K562 (cell line): ENCODE measurements around the gene SLC19A2. TPM values are rescaled to one million over a fixed set of nuclear protein-coding genes. Genes with fewer than 3 reads are reported as not detected.
A peak's percentile ranks its signal among the peaks of the same experiment; 100 is the strongest.

Experiments
- ATAC-seq: fragments of 200-7000 bp; cut with Tn5 transposase; 3 replicates; pipeline ENCODE4 v1.9.1; 2020; ENCODE audit warnings: moderate library complexity
- BruUV-seq: library from RNA; stranded (reverse); fragments of 400-500 nt; replicated peaks from 2 replicates; lab custom pipeline; 2021; lab: Mats Ljungman, UMichigan
- CTCF ChIA-PET: fragments of 300-600 bp; formaldehyde crosslinking; extraction: SDS; loops from one replicate; lab custom pipeline; 2021; ENCODE audit warnings: low intra/inter-chr PET ratio; lab: Yijun Ruan, JAX
- POLR2A ChIA-PET: fragments of 300-600, 350-650 bp; sonication (Branson Sonifier 250); formaldehyde crosslinking; extraction: SDS; loops from one replicate; lab custom pipeline; 2021; ENCODE audit warnings: antibody characterized with exemption, inconsistent platforms; lab: Yijun Ruan, JAX
- DNase-seq, 4 experiments: peaks; one replicate each; pipeline versions ENCODE4 v3.0.0 to v3.0.0-alpha.2; 2011 to 2018; ENCODE audit warnings: low spot score in 3 of 4, mixed read lengths in 3 of 4; ENCODE audit errors: extremely low read depth in 1 of 4
- FAIRE-seq: peaks from 2 replicates; lab custom pipeline; 2011; peaks lifted over from hg19 to GRCh38; lab: Jason Lieb, UNC
- H2AFZ ChIP-seq: 2 replicates; pipeline ENCODE4 v1.6.0; 2011; ENCODE audit warnings: low read depth, low read length, control low read depth, inconsistent platforms
- H3K27ac ChIP-seq: fragments of 200-600 bp; 3 replicates; pipeline ENCODE4 v1.8.0; 2011; ENCODE audit warnings: low read depth, mild to moderate bottlenecking, control low read depth, inconsistent platforms, low read length, moderate library complexity, mixed read lengths; ENCODE audit errors: extremely low read depth
- H3K27me3 ChIP-seq, 2 experiments: fragments of 300-600 bp in 1 of 2; 2 replicates in 1 of 2; 3 replicates in 1 of 2; pipeline versions ENCODE4 v1.6.0 to v1.8.0; 2011; ENCODE audit warnings: inconsistent platforms in 2 of 2, low read length in 2 of 2, mild to moderate bottlenecking in 1 of 2, mixed read lengths in 1 of 2, moderate library complexity in 1 of 2; ENCODE audit not compliant: control insufficient read depth in 2 of 2, insufficient read depth in 2 of 2
- H3K36me3 ChIP-seq: fragments of 300-600 bp; 3 replicates; pipeline ENCODE4 v1.8.0; 2011; ENCODE audit warnings: mild to moderate bottlenecking, low read length, inconsistent platforms; ENCODE audit not compliant: control insufficient read depth, insufficient read depth
- H3K4me1 ChIP-seq, 2 experiments: fragments of 200-600 bp in 1 of 2; replicated peaks in 1 of 2; 2 replicates in 1 of 2; 3 replicates in 1 of 2; pipeline versions ENCODE4 v1.5.1 to v1.8.0; 2011; ENCODE audit warnings: inconsistent platforms in 2 of 2, low read length in 2 of 2, mild to moderate bottlenecking in 1 of 2, mixed read lengths in 1 of 2, moderate library complexity in 1 of 2; ENCODE audit not compliant: control insufficient read depth in 2 of 2, insufficient read depth in 2 of 2
- H3K4me2 ChIP-seq: 2 replicates; pipeline ENCODE4 v1.6.1; 2011; ENCODE audit warnings: low read length, control low read depth, inconsistent platforms, mixed read lengths; ENCODE audit not compliant: insufficient read depth
- H3K4me3 ChIP-seq: fragments of 200-600 bp; sonication (generic), shearing (Covaris generic); 2 replicates; pipeline ENCODE4 v1.5.1; 2016; ENCODE audit warnings: control low read depth, inconsistent platforms
- H3K79me2 ChIP-seq: fragments of 200-600 bp; 3 replicates; pipeline ENCODE4 v1.8.0; 2011; ENCODE audit warnings: low read length, inconsistent platforms; ENCODE audit not compliant: control insufficient read depth, insufficient read depth
- H3K9ac ChIP-seq, 2 experiments: 2 replicates each; pipeline versions ENCODE4 v1.6.0 to v1.6.1; 2011; ENCODE audit warnings: low read depth in 2 of 2, low read length in 2 of 2, control low read depth in 1 of 2, inconsistent platforms in 1 of 2, mild to moderate bottlenecking in 1 of 2, mixed read lengths in 1 of 2; ENCODE audit not compliant: insufficient read depth in 1 of 2
- H3K9me1 ChIP-seq: one replicate; pipeline ENCODE4 v1.6.0; 2011; ENCODE audit warnings: inconsistent platforms, mild to moderate bottlenecking, low read length, moderate library complexity; ENCODE audit not compliant: control insufficient read depth, insufficient read depth
- H3K9me3 ChIP-seq: replicated peaks from 2 replicates; pipeline ENCODE4 v1.5.1; 2011; ENCODE audit warnings: low read depth, low read length, inconsistent platforms; ENCODE audit not compliant: control insufficient read depth, insufficient read depth
- H4K20me1 ChIP-seq: replicated peaks from 2 replicates; pipeline ENCODE4 v1.6.1; 2011; ENCODE audit warnings: low read length, inconsistent platforms, mixed read lengths; ENCODE audit not compliant: control insufficient read depth, insufficient read depth
- CBFA2T2 ChIP-seq: fragments of 450-650 bp; conservative IDR thresholded peaks from 2 replicates; pipeline ENCODE4 v1.6.1; 2017; ENCODE audit warnings: mild to moderate bottlenecking
- CBFA2T3 ChIP-seq: fragments of 450-650 bp; IDR thresholded peaks from 2 replicates; pipeline ENCODE4 v1.6.1; 2017
- FIP1L1 ChIP-seq: fragments of 200-400 bp; formaldehyde crosslinking; IDR thresholded peaks from 2 replicates; pipeline ENCODE4 v1.6.1; 2018; ENCODE audit warnings: mild to moderate bottlenecking, low read depth, low read length; ENCODE audit not compliant: poor library complexity, severe bottlenecking
- MYC ChIP-seq, 2 experiments: fragments of 250-450 bp in 1 of 2; sonication (Bioruptor Pico) in 1 of 2; IDR thresholded peaks; 2 replicates each; pipeline versions ENCODE4 v1.5.1 to v1.6.1; 2012 to 2021; ENCODE audit warnings: low read depth in 2 of 2, borderline replicate concordance in 1 of 2, improper control_type of control experiment in 1 of 2, low read length in 1 of 2, mild to moderate bottlenecking in 1 of 2, moderate library complexity in 1 of 2
- NCOR1 ChIP-seq: fragments of 450-650 bp; IDR thresholded peaks from 2 replicates; pipeline ENCODE4 v1.6.1; 2016; ENCODE audit warnings: mild to moderate bottlenecking, moderate library complexity
- POU5F1 ChIP-seq: fragments of 150-350 bp; IDR thresholded peaks from 2 replicates; pipeline ENCODE4 v1.6.1; 2014; ENCODE audit warnings: borderline replicate concordance, low read length, low read depth, mild to moderate bottlenecking; ENCODE audit not compliant: partially characterized antibody
- RBM17 ChIP-seq: fragments of 200-400 bp; formaldehyde crosslinking; IDR thresholded peaks from 2 replicates; pipeline ENCODE4 v1.6.1; 2017; ENCODE audit warnings: low read depth, mild to moderate bottlenecking, low read length, borderline replicate concordance
- SMARCA5 ChIP-seq: fragments of 450-650 bp; IDR thresholded peaks from 2 replicates; pipeline ENCODE4 v1.6.1; 2016
- TAF15 ChIP-seq: fragments of 200-400 bp; formaldehyde crosslinking; IDR thresholded peaks from 2 replicates; pipeline ENCODE4 v1.6.1; 2017; ENCODE audit warnings: mild to moderate bottlenecking, low read depth, low read length, moderate library complexity
- TAL1 ChIP-seq: fragments of 450-650 bp; IDR thresholded peaks from 2 replicates; pipeline ENCODE4 v1.6.1; 2016; ENCODE audit warnings: mild to moderate bottlenecking
- TCF3 ChIP-seq: sonication (generic); formaldehyde crosslinking; IDR thresholded peaks from 2 replicates; pipeline ENCODE4 v1.4.0; 2020; ENCODE audit warnings: mild to moderate bottlenecking, missing genetic modification reagents
- TEAD1 ChIP-seq, 2 experiments: fragments of 450-650 bp in 1 of 2; sonication (generic) in 1 of 2; formaldehyde crosslinking; IDR thresholded peaks; 2 replicates each; pipeline versions ENCODE4 v1.4.0 to v1.8.0; 2020 to 2022; ENCODE audit warnings: mild to moderate bottlenecking in 2 of 2, missing genetic modification reagents in 1 of 2
- TOE1 ChIP-seq, 2 experiments: fragments of 450-650 bp in 1 of 2; sonication (generic) in 1 of 2; formaldehyde crosslinking in 1 of 2; IDR thresholded peaks; 2 replicates each; pipeline versions ENCODE4 v1.7.1 to v1.8.0; 2016 to 2022; ENCODE audit warnings: borderline replicate concordance in 2 of 2, mild to moderate bottlenecking in 2 of 2, antibody characterized with exemption in 1 of 2, inconsistent platforms in 1 of 2, low read depth in 1 of 2, missing genetic modification reagents in 1 of 2, moderate library complexity in 1 of 2
- ZBTB7A ChIP-seq: IDR thresholded peaks from 2 replicates; pipeline ENCODE4 v1.6.1; 2011; ENCODE audit warnings: low read depth, mild to moderate bottlenecking, low read length, moderate library complexity, borderline replicate concordance; ENCODE audit not compliant: control insufficient read depth
- ZNF134 ChIP-seq: fragments of 250-450 bp; sonication (Bioruptor Pico); conservative IDR thresholded peaks from 2 replicates; pipeline ENCODE4 v1.4.0; 2020
- ZNF551 ChIP-seq: fragments of 250-450 bp; sonication (Bioruptor Pico); IDR thresholded peaks from 2 replicates; pipeline ENCODE4 v1.5.0; 2021; ENCODE audit warnings: mild to moderate bottlenecking, moderate library complexity
- WGBS: fragments of 100-300 bp; shearing (Covaris generic); methylation state at CpG from one replicate; pipeline ENCODE4 v1.1.6; 2016; ENCODE audit warnings: low coverage, mixed read lengths; ENCODE audit not compliant: insufficient coverage; ENCODE audit errors: missing lambda C conversion rate; 5-methylcytosine and 5-hydroxymethylcytosine counted together
- in situ Hi-C: fragments of 300-500 bp; cut with MboI; formaldehyde crosslinking; loops from 4 replicates; pipeline ENCODE4 v1.15.0; 2018; ENCODE audit warnings: inconsistent platforms, mixed read lengths
- intact Hi-C: fragments of 100-400 bp; cut with micrococcal nuclease; formaldehyde crosslinking; loops from 2 replicates; pipeline ENCODE4 v1.14.2; 2022
- polyA plus RNA-seq, 8 experiments: library from polyadenylated mRNA; depleted of rRNA in 4 of 8; stranded (reverse) in 5 of 8; unstranded in 3 of 8; fragments of >200 nt; fragmentation: Nextera tagmentation in 2 of 8; fragmentation: Illumina TruSeq in 1 of 8; extraction: Ambion mirVana in 2 of 8; extraction: Trizol in 1 of 8; gene quantifications; 2 replicates each; pipeline versions ENCODE4 v1.2.1 to v1.2.3, GENCODE V29; 2011 to 2014; ENCODE audit warnings: inconsistent platforms in 1 of 8, missing spikeins in 1 of 8
- total RNA-seq, 7 experiments: library from RNA; depleted of rRNA in 6 of 7; stranded (reverse); fragments of >200 nt in 6 of 7; fragmentation: Illumina TruSeq in 2 of 7; extraction: Trizol in 2 of 7; gene quantifications; 2 replicates each; pipeline versions ENCODE4 v1.2.1 to v1.2.3, GENCODE V29; 2011 to 2021; ENCODE audit warnings: low replicate concordance in 1 of 7
- TF ChIP-seq, protein P1 (sequence below), 2 experiments: IDR thresholded peaks in 1 of 2; conservative IDR thresholded peaks in 1 of 2; 2 replicates each; pipeline ENCODE4 v1.6.1; 2016; ENCODE audit warnings: low read depth in 2 of 2, mild to moderate bottlenecking in 1 of 2, missing compliant biosample characterization in 1 of 2, missing genetic modification characterization in 1 of 2, moderate library complexity in 1 of 2

SLC19A2 gene
- total and polyA plus RNA-seq, 9 of the 15 experiments (the other 6 are each of a cell fraction or from before 2014, with no cell fraction given) = 7.4 to 42.8 (median 19.2) TPM

DNA sequence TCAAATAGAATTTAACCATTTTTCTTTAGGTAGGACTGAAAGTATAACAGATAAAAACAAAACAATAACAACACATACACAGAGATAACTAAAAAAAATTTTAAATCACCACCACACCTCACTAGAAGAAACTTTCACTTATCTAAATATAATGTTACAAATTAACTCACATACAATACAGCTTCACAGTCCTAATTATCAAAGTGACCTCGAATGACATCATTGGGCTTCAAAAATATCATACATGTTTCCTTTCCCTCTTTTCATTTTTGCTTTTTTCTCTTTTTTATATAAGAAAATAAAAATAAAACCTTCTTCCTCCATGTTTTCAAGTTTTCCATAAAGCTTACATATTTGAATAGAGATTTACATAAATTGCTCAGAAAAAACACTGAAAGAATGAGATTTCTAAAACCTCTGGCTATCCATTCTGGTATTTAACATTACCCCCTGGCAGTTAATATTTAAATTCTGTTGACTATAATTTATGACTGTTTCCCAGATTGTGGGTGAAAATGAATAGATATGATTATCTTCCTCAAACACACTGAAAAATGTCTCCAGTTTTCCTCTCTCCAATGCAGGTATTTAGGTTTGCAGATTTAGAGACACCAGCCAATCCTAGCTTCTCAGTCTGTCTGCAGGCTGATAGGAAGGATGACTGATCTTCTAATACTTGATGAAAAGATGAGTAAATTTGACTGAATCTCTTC, 40.5 kb upstream of the SLC19A2 start:
- no TSS peak for BruUV-seq
- H3K4me3 ChIP-seq = no peak overlapping the region
- H3K79me2 ChIP-seq = no peaks in the 10 kb centered on the region
- H2AFZ ChIP-seq = no peak overlapping the region
- in situ Hi-C loops = no loop called here
- H3K4me1 ChIP-seq = peaks cover 0 to 19% of the 10 kb centered on the region in 2 experiments; a peak in 3 of 5 replicates
- whole genome bisulfite sequencing = 8% methylated on average over 1 of the region's 1 CpG
- intact Hi-C loops = no loop called here
- no peak for DNase-seq
- H3K36me3 ChIP-seq = no peaks in the 10 kb centered on the region
- no peak for ATAC-seq
- POLR2A ChIA-PET = no interaction called here
- no peak overlapping the region for H3K27ac ChIP-seq
- no peaks in the 10 kb centered on the region for H3K9me1 ChIP-seq
- no peak overlapping the region for H3K9ac ChIP-seq
- H4K20me1 ChIP-seq = no peaks in the 10 kb centered on the region
- CTCF ChIA-PET = no interaction called here
- no peak overlapping the region for H3K4me2 ChIP-seq
- no peaks in the 10 kb centered on the region; a peak in 1 of 5 replicates for H3K27me3 ChIP-seq
- H3K9me3 ChIP-seq = no peaks in the 10 kb centered on the region
- FAIRE-seq = no peak
- TF ChIP-seq ZNF134 (CRISPR knock-in tag) = no peak
- no peak for TF ChIP-seq MYC (IDR thresholded peaks at IDR 0.05; ENCODE audit: low read depth, low read length)
- TF ChIP-seq MYC (CRISPR knock-in tag; IDR thresholded peaks at IDR 0.05; ENCODE audit: borderline replicate concordance, low read depth) = no peak
- TF ChIP-seq RBM17 = no peak
- TF ChIP-seq TAF15 = no peak
- TF ChIP-seq TAL1 = peak; percentile 60
- no peak for TF ChIP-seq ZBTB7A
- TF ChIP-seq SMARCA5 = no peak
- TF ChIP-seq TOE1 (IDR thresholded peaks at IDR 0.05; ENCODE audit: borderline replicate concordance) = no peak
- no peak for TF ChIP-seq TOE1 (CRISPR knock-in tag; IDR thresholded peaks at IDR 0.05; ENCODE audit: borderline replicate concordance, low read depth)
- TF ChIP-seq FIP1L1 = no peak
- TF ChIP-seq, protein P1, sequence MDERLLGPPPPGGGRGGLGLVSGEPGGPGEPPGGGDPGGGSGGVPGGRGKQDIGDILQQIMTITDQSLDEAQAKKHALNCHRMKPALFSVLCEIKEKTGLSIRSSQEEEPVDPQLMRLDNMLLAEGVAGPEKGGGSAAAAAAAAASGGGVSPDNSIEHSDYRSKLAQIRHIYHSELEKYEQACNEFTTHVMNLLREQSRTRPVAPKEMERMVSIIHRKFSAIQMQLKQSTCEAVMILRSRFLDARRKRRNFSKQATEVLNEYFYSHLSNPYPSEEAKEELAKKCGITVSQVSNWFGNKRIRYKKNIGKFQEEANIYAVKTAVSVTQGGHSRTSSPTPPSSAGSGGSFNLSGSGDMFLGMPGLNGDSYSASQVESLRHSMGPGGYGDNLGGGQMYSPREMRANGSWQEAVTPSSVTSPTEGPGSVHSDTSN (CRISPR knock-in tag; IDR thresholded peaks at IDR 0.05; ENCODE audit: low read depth) = no peak
- TF ChIP-seq, protein P1 (tag; conservative IDR thresholded peaks at IDR 0.05; ENCODE audit: low read depth) = 0 out of 2 replicates have a peak, but pooled peaks have one; percentile 18
- no peak for TF ChIP-seq ZNF551 (CRISPR knock-in tag)
- TF ChIP-seq NCOR1 = 0 out of 2 replicates have a peak, but pooled peaks have one; percentile 13
- TF ChIP-seq POU5F1 = no peak
- TF ChIP-seq TCF3 (CRISPR knock-in tag) = peak; percentile 25; the same call in 1 of the 2 replicates
- TF ChIP-seq CBFA2T3 = peak; percentile 42; the same call in 1 of the 2 replicates
- 0 out of 2 replicates have a peak, but pooled peaks have one; percentile 10 for TF ChIP-seq CBFA2T2
- 0 out of 4 replicates have a peak, but pooled peaks of 1 of the 2 experiments have one; percentile 46 for TF ChIP-seq TEAD1 (CRISPR knock-in tag; IDR thresholded peaks at IDR 0.05)
